ENCODE results near the gene TXLNG.
"Not testable (repeated sequence)": the region's sequence is repeated elsewhere in the genome, so short reads cannot be mapped to it uniquely, and the experiment has no call there.

TXLNG gene

GRCh38 chrX:16786139-16786790, at the start of gene TXLNG:
Gene TXLNG, plus strand, starts transcription at chrX:16786466. Its CDS starts 22 bp downstream, at chrX:16786488.
- DNase-seq (ENCODE audit: low spot score) = peak; percentile 89

- DNase-seq (ENCODE audit: low spot score) = no peak
Observed at GRCh38 chrX:16737024-16737423, 49.2 kb upstream of the TXLNG start.

- no peak for DNase-seq (ENCODE audit: low spot score)
Observed at GRCh38 chrX:16739574-16739973, 46.7 kb upstream of the TXLNG start.

GRCh38 chrX:16743604-16744325, 42.5 kb upstream of the TXLNG start:
- no peak for DNase-seq (ENCODE audit: low spot score)

- no peak for DNase-seq (ENCODE audit: low spot score)
Observed at GRCh38 chrX:16745102-16745501, 41.2 kb upstream of the TXLNG start.

- no peak for DNase-seq (ENCODE audit: low spot score)
Observed at GRCh38 chrX:16745659-16746058, 40.6 kb upstream of the TXLNG start.

GRCh38 chrX:16748425-16748824, 37.8 kb upstream of the TXLNG start:
- no peak for DNase-seq (ENCODE audit: low spot score)

GRCh38 chrX:16750136-16750535, 36.1 kb upstream of the TXLNG start:
- no peak for DNase-seq (ENCODE audit: low spot score)

- DNase-seq (ENCODE audit: low spot score) = no peak
Observed at GRCh38 chrX:16754019-16754418, 32.2 kb upstream of the TXLNG start.

- DNase-seq (ENCODE audit: low spot score) = no peak
Observed at GRCh38 chrX:16756724-16757123, 29.5 kb upstream of the TXLNG start.

GRCh38 chrX:16761500-16761899, 24.8 kb upstream of the TXLNG start:
- DNase-seq (ENCODE audit: low spot score) = not testable (repeated sequence)

- DNase-seq (ENCODE audit: low spot score) = no peak
Observed at GRCh38 chrX:16762579-16762978, 23.7 kb upstream of the TXLNG start.

- no peak for DNase-seq (ENCODE audit: low spot score)
Observed at GRCh38 chrX:16765594-16765993, 20.7 kb upstream of the TXLNG start.

- no peak for DNase-seq (ENCODE audit: low spot score)
Observed at GRCh38 chrX:16770970-16771482, 15.2 kb upstream of the TXLNG start.

- DNase-seq (ENCODE audit: low spot score) = peak; percentile 48
Observed at GRCh38 chrX:16771483-16772398, 14.5 kb upstream of the TXLNG start.

- DNase-seq (ENCODE audit: low spot score) = no peak
Observed at GRCh38 chrX:16772460-16772859, 13.8 kb upstream of the TXLNG start.

- no peak for DNase-seq (ENCODE audit: low spot score)
Observed at GRCh38 chrX:16774746-16775145, 11.5 kb upstream of the TXLNG start.

GRCh38 chrX:16778545-16778944, 7.7 kb upstream of the TXLNG start:
- DNase-seq (ENCODE audit: low spot score) = no peak

GRCh38 chrX:16778993-16779392, 7.3 kb upstream of the TXLNG start:
- DNase-seq (ENCODE audit: low spot score) = no peak

GRCh38 chrX:16779815-16780214, 6.5 kb upstream of the TXLNG start:
- DNase-seq (ENCODE audit: low spot score) = not testable (repeated sequence)

- DNase-seq (ENCODE audit: low spot score) = no peak
Observed at GRCh38 chrX:16783452-16783851, 2.8 kb upstream of the TXLNG start.

- DNase-seq (ENCODE audit: low spot score) = not testable (repeated sequence)
Observed at GRCh38 chrX:16784440-16784839, 1.8 kb upstream of the TXLNG start.
